Esophagus squamous epithelium (tissue), 5 donors: ENCODE results near the gene IL6R. TPM values are rescaled to one million over a fixed set of nuclear protein-coding genes. Genes with fewer than 3 reads are reported as not detected.

Experiments used
- DNase-seq: peaks from one replicate; lab custom pipeline; 2025; lab: John Stamatoyannopoulos, UW
- H3K27ac ChIP-seq, 4 donors: fragments of 200-600 bp; sonication (generic); one replicate each; pipeline ENCODE4 v1.5.1; 2016 to 2019; ENCODE audit warnings: mild to moderate bottlenecking in 1 of 4
- H3K27me3 ChIP-seq, 4 donors: fragments of 200-600 bp; sonication (generic); 1 replicate in 3 of 4; 2 replicates in 1 of 4; pipeline versions ENCODE4 v1.5.1 to v1.6.0; 2017 to 2021; ENCODE audit warnings: antibody characterized with exemption in 1 of 4
- H3K36me3 ChIP-seq, 3 donors: fragments of 200-600 bp; sonication (generic); one replicate each; pipeline ENCODE4 v1.5.1; 2016 to 2019
- H3K4me1 ChIP-seq, 3 donors: fragments of 200-600 bp; sonication (generic); one replicate each; pipeline ENCODE4 v1.5.1; 2017 to 2019
- H3K4me3 ChIP-seq, 4 donors: fragments of 200-600 bp; sonication (generic); 1 replicate in 3 of 4; 2 replicates in 1 of 4; pipeline ENCODE4 v1.5.1; 2016 to 2019; ENCODE audit warnings: mild to moderate bottlenecking in 2 of 4, moderate library complexity in 1 of 4
- H3K9me3 ChIP-seq, 3 donors: fragments of 200-600 bp; sonication (generic); one replicate each; pipeline ENCODE4 v1.5.1; 2016 to 2019
- CTCF ChIP-seq, 6 experiments: fragments of 450-650 bp in 4 of 6; fragments of 200-600 bp in 2 of 6; sonication (generic) in 2 of 6; IDR thresholded peaks; one replicate each; pipeline ENCODE4 v1.5.1; 2016 to 2019; ENCODE audit warnings: antibody characterized with exemption in 6 of 6, mild to moderate bottlenecking in 4 of 6, moderate library complexity in 4 of 6
- POLR2A ChIP-seq, 4 donors: fragments of 450-650 bp; IDR thresholded peaks; one replicate each; pipeline ENCODE4 v1.6.1; 2017; ENCODE audit warnings: antibody characterized with exemption in 4 of 4, mild to moderate bottlenecking in 4 of 4, moderate library complexity in 3 of 4
- WGBS, 2 donors: methylation state at CpG; one replicate each; pipeline ENCODE4 v1.1.5; 2018; 5-methylcytosine and 5-hydroxymethylcytosine counted together
- intact Hi-C: fragments of 100-400 bp; cut with DNase I; formaldehyde crosslinking; loops from one replicate; pipeline ENCODE4 v1.15.0; 2022
- total RNA-seq, 4 donors: library from RNA; depleted of rRNA; stranded (reverse); fragments of >200 nt; gene quantifications; one replicate each; pipeline ENCODE4 v1.1.0, GENCODE V29; 2016
- donor health status: DM: yes; HTN: yes; CAD: no.

Gene IL6R
- total RNA-seq, 4 donors from 2014 or later, result 6.4 to 47.7 (median 8.1) TPM

GRCh38 chr1:154468535-154469250, 63.5 kb downstream of the IL6R start:
- H3K27ac ChIP-seq, result peak overlapping the region in 3 of 4 donors; percentile 14 to 40 (median 14)
- intact Hi-C loops, result no loop called here
- peaks cover 5 to 32% (median 5%) of the 10 kb centered on the region in 3 donors for H3K4me1 ChIP-seq
- H3K9me3 ChIP-seq, result no peaks in the 10 kb centered on the region
- 75 to 88% methylated on average over 1 to 8 of the region's 12 CpGs for WGBS, 2 donors
- TF ChIP-seq CTCF (IDR thresholded peaks at IDR 0.05) (no peak), POLR2A (IDR thresholded peaks at IDR 0.05) (no peak)
- H3K36me3 ChIP-seq, result peaks cover 0 to 27% (median 5%) of the 10 kb centered on the region in 3 donors
- H3K27me3 ChIP-seq, result no peaks in the 10 kb centered on the region
- no peak for DNase-seq
- no peak overlapping the region for H3K4me3 ChIP-seq

GRCh38 chr1:154469844-154470560, 64.9 kb downstream of the IL6R start:
- no peaks in the 10 kb centered on the region for H3K27me3 ChIP-seq
- H3K4me3 ChIP-seq, result no peak overlapping the region
- WGBS, 2 donors, result 78 to 84% methylated on average over 4 to 7 of the region's 10 CpGs
- peaks cover 5 to 30% (median 7%) of the 10 kb centered on the region in 3 donors for H3K4me1 ChIP-seq
- peaks cover 0 to 26% (median 5%) of the 10 kb centered on the region in 3 donors for H3K36me3 ChIP-seq
- no peak overlapping the region for H3K27ac ChIP-seq
- no peak for DNase-seq
- TF ChIP-seq CTCF (IDR thresholded peaks at IDR 0.05) (no peak), POLR2A (IDR thresholded peaks at IDR 0.05) (no peak)
- intact Hi-C loops, result loop anchor here (10.0 kb wide), 1 partner anchor 65 kb away; the partner anchor contains the start of gene IL6R
- H3K9me3 ChIP-seq, result no peaks in the 10 kb centered on the region

- intact Hi-C loops, result loop anchor here (10.0 kb wide), 1 partner anchor 67 kb away; the partner anchor contains the start of gene IL6R
- no peak for DNase-seq
- 93 to 94% methylated on average over 2 of the region's 2 CpGs for WGBS, 2 donors
Observed at GRCh38 chr1:154471304-154471703, 66.2 kb downstream of the IL6R start.

GRCh38 chr1:154474802-154475201, 69.7 kb downstream of the IL6R start:
- no peak for DNase-seq
- Histone ChIP-seq H3K9me3 (no peaks in the 10 kb centered on the region), H3K27ac (no peak overlapping the region), H3K27me3 (no peaks in the 10 kb centered on the region), H3K36me3 (peaks cover 0 to 5% (median 0%) of the 10 kb centered on the region in 3 donors), H3K4me1 (peaks cover 0 to 15% (median 3%) of the 10 kb centered on the region in 3 donors), H3K4me3 (no peak overlapping the region)
- intact Hi-C loops, result loop anchor here (10.0 kb wide), 1 partner anchor 70 kb away; the partner anchor contains the start of gene IL6R
- TF ChIP-seq POLR2A (IDR thresholded peaks at IDR 0.05) (no peak), CTCF (IDR thresholded peaks at IDR 0.05) (no peak)
- WGBS, 2 donors, result 0 to 71% methylated on average over 1 to 3 of the region's 3 CpGs

More at GRCh38 chr1:154471304-154471703, 66.2 kb downstream of the IL6R start:
- TF ChIP-seq POLR2A (IDR thresholded peaks at IDR 0.05) (no peak), CTCF (IDR thresholded peaks at IDR 0.05) (no peak)
- Histone ChIP-seq H3K36me3 (peaks cover 0 to 13% (median 5%) of the 10 kb centered on the region in 3 donors), H3K27me3 (no peaks in the 10 kb centered on the region), H3K4me3 (no peak overlapping the region), H3K9me3 (no peaks in the 10 kb centered on the region), H3K27ac (no peak overlapping the region), H3K4me1 (peaks cover 3 to 17% (median 5%) of the 10 kb centered on the region in 3 donors)
